Liver (tissue), 10 donors: ENCODE results near the gene SLC10A3. TPM values are rescaled to one million over a fixed set of nuclear protein-coding genes. Genes with fewer than 3 reads are reported as not detected.
A peak's percentile ranks its signal among the peaks of the same experiment; 100 is the strongest.

Experiments used
- DNase-seq: peaks from one replicate; pipeline ENCODE4 v3.0.0-alpha.2; 2017; ENCODE audit warnings: low spot score
- H3K27ac ChIP-seq, 2 donors: one replicate each; pipeline ENCODE4 v1.7.0; 2013; ENCODE audit warnings: inconsistent platforms in 2 of 2, low read length in 2 of 2, control low read depth in 1 of 2, low read depth in 1 of 2, mild to moderate bottlenecking in 1 of 2
- H3K27me3 ChIP-seq, 4 donors: one replicate each; pipeline versions ENCODE4 v1.6.1 to v1.7.0; 2013; ENCODE audit warnings: low read length in 3 of 4, inconsistent platforms in 1 of 4, mild to moderate bottlenecking in 1 of 4, moderate library complexity in 1 of 4; ENCODE audit not compliant: control insufficient read depth in 4 of 4, insufficient read depth in 4 of 4
- H3K36me3 ChIP-seq, 4 donors: one replicate each; pipeline versions ENCODE4 v1.6.1 to v1.7.0; 2013; ENCODE audit warnings: low read length in 3 of 4, mild to moderate bottlenecking in 3 of 4, low read depth in 1 of 4, moderate library complexity in 1 of 4; ENCODE audit not compliant: control insufficient read depth in 4 of 4, insufficient read depth in 3 of 4
- H3K4me1 ChIP-seq, 4 donors: one replicate each; pipeline versions ENCODE4 v1.6.1 to v1.7.0; 2013; ENCODE audit warnings: low read length in 3 of 4, mild to moderate bottlenecking in 3 of 4, moderate library complexity in 1 of 4; ENCODE audit not compliant: control insufficient read depth in 4 of 4, insufficient read depth in 4 of 4
- H3K4me3 ChIP-seq, 3 donors: one replicate each; pipeline versions ENCODE4 v1.6.1 to v1.7.0; 2013; ENCODE audit warnings: low read length in 3 of 3, control low read depth in 1 of 3, low read depth in 1 of 3, mild to moderate bottlenecking in 1 of 3
- H3K9ac ChIP-seq, 2 donors: one replicate each; pipeline ENCODE4 v1.7.0; 2013; ENCODE audit warnings: low read length in 2 of 2, mild to moderate bottlenecking in 2 of 2, moderate library complexity in 2 of 2, control low read depth in 1 of 2, low read depth in 1 of 2
- H3K9me3 ChIP-seq, 4 donors: one replicate each; pipeline versions ENCODE4 v1.6.1 to v1.7.0; 2013; ENCODE audit warnings: low read length in 3 of 4; ENCODE audit not compliant: control insufficient read depth in 4 of 4
- FOXA2 ChIP-seq: IDR thresholded peaks from 2 replicates; pipeline ENCODE4 v1.6.1; 2016; ENCODE audit warnings: antibody characterized with exemption
- GABPA ChIP-seq, 2 donors: IDR thresholded peaks in 1 of 2; conservative IDR thresholded peaks in 1 of 2; 2 replicates each; pipeline ENCODE4 v1.6.1; 2016; ENCODE audit warnings: antibody characterized with exemption in 2 of 2, mild to moderate bottlenecking in 1 of 2, moderate library complexity in 1 of 2
- HNF4A ChIP-seq, 2 donors: conservative IDR thresholded peaks; 2 replicates each; pipeline ENCODE4 v1.6.1; 2016; ENCODE audit warnings: antibody characterized with exemption in 2 of 2, mild to moderate bottlenecking in 2 of 2
- HNF4G ChIP-seq: IDR thresholded peaks from 2 replicates; pipeline ENCODE4 v1.6.1; 2016; ENCODE audit warnings: antibody characterized with exemption
- RXRA ChIP-seq, 2 donors: IDR thresholded peaks; 2 replicates each; pipeline ENCODE4 v1.6.1; 2017 to 2018; ENCODE audit warnings: antibody characterized with exemption in 2 of 2, mild to moderate bottlenecking in 1 of 2
- SP1 ChIP-seq: IDR thresholded peaks from 2 replicates; pipeline ENCODE4 v1.6.1; 2018; ENCODE audit warnings: antibody characterized with exemption, mild to moderate bottlenecking
- WGBS: extraction: QIAGEN DNeasy Blood & Tissue Kit; methylation state at CpG from one replicate; pipeline ENCODE4 v1.1.7; 2013; 5-methylcytosine and 5-hydroxymethylcytosine counted together
- polyA plus RNA-seq, 2 donors: library from polyadenylated mRNA; stranded (reverse) in 1 of 2; unstranded in 1 of 2; fragments of 200-250 nt in 1 of 2; fragments of >200 nt in 1 of 2; fragmentation: Nextera tagmentation in 1 of 2; extraction: Ambion mirVana in 1 of 2; gene quantifications; one replicate each; pipeline versions ENCODE4 v1.2.1 to v1.2.3, GENCODE V29; 2013 to 2015
- small RNA-seq: library from RNA; depleted of rRNA; stranded (forward); fragments of <200 nt; gene quantifications from one replicate; pipeline ENCODE3, GENCODE V24; 2014
- total RNA-seq, 2 donors: library from RNA; depleted of rRNA; stranded (reverse); fragments of >200 nt; gene quantifications; one replicate each; pipeline ENCODE4 v1.2.3, GENCODE V29; 2014
- TF ChIP-seq, protein P1 (sequence below): IDR thresholded peaks from 2 replicates; pipeline ENCODE4 v1.6.1; 2016; ENCODE audit warnings: antibody characterized with exemption, mild to moderate bottlenecking
- donor health status: healthy.
- donor health status: healthy.
- donor health status: healthy.
- donor health status: healthy.
- donor health status: healthy.

SLC10A3 gene
- total and polyA plus RNA-seq, 4 donors, result 3.2 to 5.6 (median 4.5) TPM

DNA sequence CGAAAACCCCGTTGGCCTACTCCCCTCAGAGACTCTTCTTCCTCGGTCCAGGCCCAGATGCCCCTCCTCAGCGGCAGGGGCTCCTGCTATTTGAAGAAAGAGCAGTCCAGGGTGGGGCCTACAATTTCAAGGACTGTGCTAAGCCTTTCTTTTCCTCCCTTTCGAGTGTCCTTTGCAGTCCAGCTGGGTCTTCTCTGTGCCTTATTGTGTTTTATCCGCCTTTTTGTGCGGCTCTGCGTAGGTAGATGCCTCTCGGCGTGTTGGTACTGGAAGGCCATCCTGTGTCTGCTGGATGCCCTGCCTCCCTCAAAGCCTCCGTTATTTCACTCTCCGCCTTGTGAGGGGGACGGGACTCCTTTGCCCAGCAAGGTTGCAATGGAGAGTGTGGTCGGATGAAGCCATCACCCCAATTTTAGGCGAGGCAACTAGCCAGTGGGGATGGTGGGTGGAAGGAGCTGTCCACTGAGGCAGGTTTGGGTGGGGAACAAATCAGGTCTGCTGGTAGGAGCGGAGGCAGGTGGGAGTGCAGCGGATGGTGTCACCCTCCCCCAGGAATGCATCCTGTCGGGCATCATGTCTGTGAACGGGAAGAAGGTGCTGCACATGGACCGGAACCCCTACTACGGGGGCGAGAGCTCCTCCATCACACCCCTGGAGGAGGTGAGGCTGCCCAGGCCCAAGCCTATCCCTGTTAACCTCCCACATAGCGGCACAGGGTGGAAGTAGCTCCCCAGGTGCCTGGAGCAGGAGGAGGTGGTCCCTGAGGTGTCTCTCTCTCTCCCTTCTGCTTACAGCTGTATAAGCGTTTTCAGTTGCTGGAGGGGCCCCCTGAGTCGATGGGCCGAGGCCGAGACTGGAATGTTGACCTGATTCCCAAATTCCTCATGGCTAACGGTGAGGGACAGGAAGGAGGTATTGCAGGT, 52.2 kb downstream of the SLC10A3 start:
- Histone ChIP-seq H3K4me1 (peaks cover 10 to 18% (median 14%) of the 10 kb centered on the region in 4 donors), H3K27ac (no peak overlapping the region), H3K9me3 (no peaks in the 10 kb centered on the region), H3K36me3 (peaks cover 0 to 13% (median 5%) of the 10 kb centered on the region in 4 donors), H3K9ac (no peak overlapping the region), H3K4me3 (peak overlapping the region; percentile 50 to 75 (median 75)), H3K27me3 (no peaks in the 10 kb centered on the region)
- DNase-seq, result no peak
- TF ChIP-seq, protein P1, sequence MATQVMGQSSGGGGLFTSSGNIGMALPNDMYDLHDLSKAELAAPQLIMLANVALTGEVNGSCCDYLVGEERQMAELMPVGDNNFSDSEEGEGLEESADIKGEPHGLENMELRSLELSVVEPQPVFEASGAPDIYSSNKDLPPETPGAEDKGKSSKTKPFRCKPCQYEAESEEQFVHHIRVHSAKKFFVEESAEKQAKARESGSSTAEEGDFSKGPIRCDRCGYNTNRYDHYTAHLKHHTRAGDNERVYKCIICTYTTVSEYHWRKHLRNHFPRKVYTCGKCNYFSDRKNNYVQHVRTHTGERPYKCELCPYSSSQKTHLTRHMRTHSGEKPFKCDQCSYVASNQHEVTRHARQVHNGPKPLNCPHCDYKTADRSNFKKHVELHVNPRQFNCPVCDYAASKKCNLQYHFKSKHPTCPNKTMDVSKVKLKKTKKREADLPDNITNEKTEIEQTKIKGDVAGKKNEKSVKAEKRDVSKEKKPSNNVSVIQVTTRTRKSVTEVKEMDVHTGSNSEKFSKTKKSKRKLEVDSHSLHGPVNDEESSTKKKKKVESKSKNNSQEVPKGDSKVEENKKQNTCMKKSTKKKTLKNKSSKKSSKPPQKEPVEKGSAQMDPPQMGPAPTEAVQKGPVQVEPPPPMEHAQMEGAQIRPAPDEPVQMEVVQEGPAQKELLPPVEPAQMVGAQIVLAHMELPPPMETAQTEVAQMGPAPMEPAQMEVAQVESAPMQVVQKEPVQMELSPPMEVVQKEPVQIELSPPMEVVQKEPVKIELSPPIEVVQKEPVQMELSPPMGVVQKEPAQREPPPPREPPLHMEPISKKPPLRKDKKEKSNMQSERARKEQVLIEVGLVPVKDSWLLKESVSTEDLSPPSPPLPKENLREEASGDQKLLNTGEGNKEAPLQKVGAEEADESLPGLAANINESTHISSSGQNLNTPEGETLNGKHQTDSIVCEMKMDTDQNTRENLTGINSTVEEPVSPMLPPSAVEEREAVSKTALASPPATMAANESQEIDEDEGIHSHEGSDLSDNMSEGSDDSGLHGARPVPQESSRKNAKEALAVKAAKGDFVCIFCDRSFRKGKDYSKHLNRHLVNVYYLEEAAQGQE, result no peak
- TF ChIP-seq FOXA2 (no peak), SP1 (no peak), HNF4G (no peak), GABPA (IDR thresholded peaks at IDR 0.05 in 1 of 2, conservative IDR thresholded peaks at IDR 0.05 in 1 of 2) (no peak), HNF4A (conservative IDR thresholded peaks at IDR 0.05) (no peak), RXRA (IDR thresholded peaks at IDR 0.05) (no peak)
- WGBS, result 78% methylated on average over 28 of the region's 28 CpGs

Small RNA genes lying within 50 kb of the gene (small RNA-seq; reads per million reads assigned to genes)
- gene MIR6858 (0.07 reads per million), gene RN7SL697P (not detected)

Other genes starting within 250 kb of the SLC10A3 start
- not detected for gene OPN1MW3, start 233.0 kb downstream of the SLC10A3 start, total RNA-seq
- gene OPN1MW3, start 233.0 kb downstream of the SLC10A3 start, polyA plus RNA-seq, result not detected
- not detected for gene TEX28, start 195.5 kb downstream of the SLC10A3 start, total RNA-seq
- not detected for gene TEX28, start 195.5 kb downstream of the SLC10A3 start, polyA plus RNA-seq
- gene TKTL1, start 194.8 kb downstream of the SLC10A3 start, total RNA-seq, result under 1 TPM in 1 of 2 donors, not detected in 1; under 0.01 TPM
- gene TKTL1, start 194.8 kb downstream of the SLC10A3 start, polyA plus RNA-seq, result not detected
- gene FLNA, start 116.0 kb downstream of the SLC10A3 start, total RNA-seq, result 100 to 1,000 TPM; 150 to 152 TPM
- gene FLNA, start 116.0 kb downstream of the SLC10A3 start, polyA plus RNA-seq, result 10 to 100 TPM; 23.4 to 84.8 TPM
- 10 to 100 TPM; 11.6 to 18.5 TPM for gene EMD, start 111.3 kb downstream of the SLC10A3 start, total RNA-seq
- gene EMD, start 111.3 kb downstream of the SLC10A3 start, polyA plus RNA-seq, result 10 to 100 TPM; 15.5 to 38.0 TPM
- gene RPL10, start 92.3 kb downstream of the SLC10A3 start, total RNA-seq, result 1,000 to 10,000 TPM; 1,323 to 1,523 TPM
- gene RPL10, start 92.3 kb downstream of the SLC10A3 start, polyA plus RNA-seq, result 1,000 to 10,000 TPM in 1 of 2 donors, 100 to 1,000 TPM in 1; 446 to 1,644 TPM
- gene DNASE1L1, start 81.4 kb downstream of the SLC10A3 start, total RNA-seq, result 10 to 100 TPM; 14.6 to 22.1 TPM
- gene DNASE1L1, start 81.4 kb downstream of the SLC10A3 start, polyA plus RNA-seq, result 10 to 100 TPM in 1 of 2 donors, 1 to 10 TPM in 1; 9.3 to 18.7 TPM
- gene TAFAZZIN, start 79.1 kb downstream of the SLC10A3 start, total RNA-seq, result 10 to 100 TPM in 1 of 2 donors, 1 to 10 TPM in 1; 7.8 to 15.6 TPM
- gene TAFAZZIN, start 79.1 kb downstream of the SLC10A3 start, polyA plus RNA-seq, result 10 to 100 TPM; 10.6 to 16.3 TPM
- gene ATP6AP1, start 62.0 kb downstream of the SLC10A3 start, total RNA-seq, result 10 to 100 TPM; 35.2 to 38.5 TPM
- 10 to 100 TPM; 43.1 to 43.3 TPM for gene ATP6AP1, start 62.0 kb downstream of the SLC10A3 start, polyA plus RNA-seq
- 10 to 100 TPM; 13.3 to 27.7 TPM for gene GDI1, start 53.5 kb downstream of the SLC10A3 start, total RNA-seq
- gene GDI1, start 53.5 kb downstream of the SLC10A3 start, polyA plus RNA-seq, result 10 to 100 TPM; 12.8 to 35.6 TPM
- gene FAM50A, start 46.5 kb downstream of the SLC10A3 start, total RNA-seq, result 10 to 100 TPM; 10.9 to 13.4 TPM
- 10 to 100 TPM; 14.6 to 25.1 TPM for gene FAM50A, start 46.5 kb downstream of the SLC10A3 start, polyA plus RNA-seq
- 1 to 10 TPM; 1.1 to 1.7 TPM for gene PLXNA3, start 32.3 kb downstream of the SLC10A3 start, total RNA-seq
- gene PLXNA3, start 32.3 kb downstream of the SLC10A3 start, polyA plus RNA-seq, result 1 to 10 TPM; 1.3 to 1.7 TPM
- 10 to 100 TPM in 1 of 2 donors, 1 to 10 TPM in 1; 8.5 to 18.1 TPM for gene LAGE3, start 11.3 kb downstream of the SLC10A3 start, total RNA-seq
- 10 to 100 TPM; 12.4 to 13.1 TPM for gene LAGE3, start 11.3 kb downstream of the SLC10A3 start, polyA plus RNA-seq
- gene UBL4A, start 4.0 kb downstream of the SLC10A3 start, total RNA-seq, result 10 to 100 TPM; 19.8 to 22.2 TPM
- 10 to 100 TPM; 13.9 to 21.9 TPM for gene UBL4A, start 4.0 kb downstream of the SLC10A3 start, polyA plus RNA-seq
- 10 to 100 TPM; 11.6 to 33.5 TPM for gene FAM3A, start 25.6 kb upstream of the SLC10A3 start, total RNA-seq
- 10 to 100 TPM; 35.0 to 36.3 TPM for gene FAM3A, start 25.6 kb upstream of the SLC10A3 start, polyA plus RNA-seq
- gene G6PD, start 56.2 kb upstream of the SLC10A3 start, total RNA-seq, result 10 to 100 TPM in 1 of 2 donors, 1 to 10 TPM in 1; 6.9 to 23.6 TPM
- 1 to 10 TPM; 1.9 to 4.0 TPM for gene G6PD, start 56.2 kb upstream of the SLC10A3 start, polyA plus RNA-seq
- gene IKBKG, start 57.0 kb upstream of the SLC10A3 start, total RNA-seq, result 10 to 100 TPM; 17.1 to 46.0 TPM
- 10 to 100 TPM; 26.0 to 74.1 TPM for gene IKBKG, start 57.0 kb upstream of the SLC10A3 start, polyA plus RNA-seq
- not detected for gene CTAG1A, start 94.5 kb upstream of the SLC10A3 start, total RNA-seq
- gene CTAG1A, start 94.5 kb upstream of the SLC10A3 start, polyA plus RNA-seq, result not detected
- not detected for gene CTAG1B, start 128.7 kb upstream of the SLC10A3 start, total RNA-seq
- not detected for gene CTAG1B, start 128.7 kb upstream of the SLC10A3 start, polyA plus RNA-seq
- gene CTAG2, start 162.9 kb upstream of the SLC10A3 start, total RNA-seq, result not detected
- gene CTAG2, start 162.9 kb upstream of the SLC10A3 start, polyA plus RNA-seq, result not detected